Liver (tissue), 3 donors: ENCODE measurements around the gene AGAP2.

Experiments
- TAF1 ChIP-seq: conservative IDR thresholded peaks from 2 replicates; pipeline ENCODE4 v1.6.1; 2016; ENCODE audit warnings: antibody characterized with exemption, mild to moderate bottlenecking
- TF ChIP-seq, protein P1 (sequence below): fragments of 150-350 bp; IDR thresholded peaks from 2 replicates; pipeline ENCODE4 v1.5.1; 2017; ENCODE audit warnings: improper control_type of control experiment, low read depth, low read length; ENCODE audit not compliant: missing input control
- donor health status: healthy.
- donor health status: healthy.

DNA sequence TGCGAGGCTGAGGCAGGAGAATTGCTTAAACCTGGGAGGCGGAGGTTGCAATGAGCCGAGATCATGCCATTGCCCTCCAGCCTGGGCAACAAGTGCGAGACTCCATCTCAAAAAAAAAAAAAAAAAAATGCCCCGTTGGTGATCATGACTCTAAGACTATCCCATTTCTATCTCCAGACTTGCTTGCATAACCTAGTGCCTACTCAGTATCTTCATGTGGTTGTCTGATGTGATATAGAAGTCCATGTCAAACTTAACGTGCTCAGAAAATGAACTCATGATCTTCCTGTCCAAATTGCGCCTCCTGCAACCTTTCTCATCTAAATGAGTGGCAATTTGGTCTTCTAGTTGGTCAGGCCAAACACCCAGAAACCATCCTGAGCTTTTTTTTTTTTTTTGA lies 39.4 kb upstream of the AGAP2 start:
- TF ChIP-seq, protein P1, sequence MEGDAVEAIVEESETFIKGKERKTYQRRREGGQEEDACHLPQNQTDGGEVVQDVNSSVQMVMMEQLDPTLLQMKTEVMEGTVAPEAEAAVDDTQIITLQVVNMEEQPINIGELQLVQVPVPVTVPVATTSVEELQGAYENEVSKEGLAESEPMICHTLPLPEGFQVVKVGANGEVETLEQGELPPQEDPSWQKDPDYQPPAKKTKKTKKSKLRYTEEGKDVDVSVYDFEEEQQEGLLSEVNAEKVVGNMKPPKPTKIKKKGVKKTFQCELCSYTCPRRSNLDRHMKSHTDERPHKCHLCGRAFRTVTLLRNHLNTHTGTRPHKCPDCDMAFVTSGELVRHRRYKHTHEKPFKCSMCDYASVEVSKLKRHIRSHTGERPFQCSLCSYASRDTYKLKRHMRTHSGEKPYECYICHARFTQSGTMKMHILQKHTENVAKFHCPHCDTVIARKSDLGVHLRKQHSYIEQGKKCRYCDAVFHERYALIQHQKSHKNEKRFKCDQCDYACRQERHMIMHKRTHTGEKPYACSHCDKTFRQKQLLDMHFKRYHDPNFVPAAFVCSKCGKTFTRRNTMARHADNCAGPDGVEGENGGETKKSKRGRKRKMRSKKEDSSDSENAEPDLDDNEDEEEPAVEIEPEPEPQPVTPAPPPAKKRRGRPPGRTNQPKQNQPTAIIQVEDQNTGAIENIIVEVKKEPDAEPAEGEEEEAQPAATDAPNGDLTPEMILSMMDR = no peak
- no peak for TF ChIP-seq TAF1
